Stimulated activated CD8-positive, alpha-beta memory T cell treated with anti-CD3 and anti-CD28 coated beads, Interleukin-12 subunit alpha, Interleukin-12 subunit beta, amount 100 ng/mL, for 24 hours (primary cell): ENCODE measurements around the gene DAB2.

Experiments used
- DNase-seq: peaks from one replicate; pipeline ENCODE4 v3.0.0-alpha.2; 2020; ENCODE audit errors: extremely low read depth

DAB2 gene

DNA sequence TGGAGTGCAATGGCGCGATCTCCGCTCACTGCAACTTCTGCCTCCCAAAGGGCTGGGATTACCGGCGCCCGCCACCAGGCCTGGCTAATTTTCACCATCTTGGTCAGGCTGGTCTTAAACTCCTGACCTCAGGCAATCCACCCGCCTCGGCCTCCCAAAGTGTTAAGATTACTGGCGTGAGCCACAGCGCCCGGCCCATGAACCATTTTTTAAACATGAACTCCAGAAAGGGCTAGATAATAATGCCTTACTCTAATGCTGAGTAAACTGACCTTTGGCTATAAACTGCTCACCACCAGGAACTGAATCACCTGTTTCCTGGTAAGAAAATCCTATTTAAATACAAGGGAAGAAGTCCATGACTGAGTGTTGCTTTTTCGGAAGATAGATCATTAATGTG is 23.2 kb upstream of the DAB2 start:
- DNase-seq = no peak

- no peak for DNase-seq
These were observed 22.3 kb upstream of the DAB2 start for GRCh38 chr5:39447059-39447458.

- no peak for DNase-seq
These were observed 21.5 kb upstream of the DAB2 start for GRCh38 chr5:39446231-39446630.

DNA sequence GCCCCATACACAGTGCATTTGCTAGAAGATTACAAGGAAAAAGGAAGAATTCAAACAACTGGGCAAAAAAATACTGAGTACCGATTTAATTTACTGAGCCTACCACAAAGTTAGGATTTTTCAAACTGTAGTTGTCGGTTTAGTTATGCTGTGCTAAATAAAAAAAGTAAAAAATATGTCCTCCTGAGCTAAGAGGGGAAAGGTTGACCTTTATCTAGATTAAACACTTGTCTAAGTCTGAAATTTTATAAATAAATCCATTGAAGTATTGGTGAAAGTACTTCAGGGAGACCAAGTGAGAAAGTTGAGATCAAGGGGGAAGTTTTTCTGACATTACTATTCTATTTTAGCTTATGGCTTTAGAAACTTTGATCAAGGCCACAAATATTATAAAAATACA is 19.1 kb upstream of the DAB2 start:
- DNase-seq = no peak

DNA sequence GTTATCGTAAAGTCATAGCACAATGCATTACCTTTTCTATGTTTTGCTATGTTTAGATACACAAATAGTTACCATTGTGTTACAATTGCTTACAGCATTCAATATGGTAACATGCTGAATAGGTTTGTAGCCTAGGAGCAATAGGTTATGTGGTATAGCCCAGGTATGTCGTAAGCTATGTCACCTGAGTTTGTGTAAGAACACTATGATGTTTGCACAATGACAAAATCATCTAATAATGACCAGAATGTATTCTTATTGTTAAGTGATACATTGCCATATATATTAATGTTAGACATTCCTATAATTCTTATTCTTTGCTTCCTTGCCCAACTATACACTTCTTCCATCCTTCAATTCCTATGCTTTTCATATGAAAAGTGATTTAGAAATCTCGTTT is 18.2 kb upstream of the DAB2 start:
- no peak for DNase-seq

DNA sequence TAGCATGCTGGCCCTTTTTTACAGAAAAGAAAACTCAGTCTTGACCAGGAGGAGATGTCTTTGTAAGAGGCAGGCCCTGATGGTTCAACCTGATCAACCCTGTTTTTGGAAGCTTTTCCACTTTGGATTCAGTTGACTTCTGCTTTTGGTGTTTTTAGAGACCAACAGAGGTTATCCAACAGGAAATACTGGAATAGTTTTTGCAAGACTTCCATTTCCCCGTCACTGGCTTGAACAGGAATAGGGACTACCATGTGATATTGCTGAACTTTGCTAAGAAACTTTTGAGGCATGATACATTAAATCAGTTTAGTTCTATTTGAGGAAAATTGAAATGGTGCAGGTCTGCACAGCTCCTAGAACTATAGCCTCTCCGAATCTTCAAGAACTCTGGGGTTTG is 17.1 kb upstream of the DAB2 start:
- DNase-seq = no peak

GRCh38 chr5:39440958-39441624 is 16.3 kb upstream of the DAB2 start:
- DNase-seq = no peak

DNA sequence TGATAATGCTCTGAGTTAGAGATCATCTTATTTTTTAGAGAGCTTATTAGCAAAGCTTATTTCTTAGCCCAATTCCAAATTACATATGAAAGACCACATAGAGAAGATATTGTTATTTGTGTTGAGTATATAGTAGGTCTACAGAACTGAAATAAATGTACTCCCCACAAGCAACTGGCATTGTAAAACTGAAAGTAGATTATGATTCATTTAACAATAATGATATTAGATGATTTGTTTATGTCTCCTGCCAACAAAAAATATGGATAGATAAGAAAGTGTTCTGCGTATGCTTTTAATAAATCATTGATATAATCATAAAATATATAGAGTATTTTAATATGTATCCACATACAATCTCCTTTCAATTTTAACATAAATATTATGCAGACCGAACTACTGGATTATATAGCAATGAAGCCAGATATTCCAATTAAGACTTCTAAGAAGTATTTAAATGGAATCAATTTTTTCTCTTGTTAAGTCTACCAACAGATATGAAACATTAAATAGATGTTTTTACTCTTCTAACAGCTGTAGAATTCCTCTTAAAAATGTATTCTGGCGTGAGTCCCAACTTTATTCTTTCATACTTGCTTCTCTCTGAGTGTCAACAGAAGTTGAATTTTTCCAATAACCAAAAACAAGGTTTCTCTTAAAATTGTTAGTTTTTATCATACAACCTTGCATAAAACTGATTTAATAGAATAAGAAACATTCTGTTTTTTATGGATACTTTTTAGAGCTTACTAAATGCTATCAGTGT is 15.6 kb upstream of the DAB2 start:
- no peak for DNase-seq

- DNase-seq = no peak
These were observed 14.9 kb upstream of the DAB2 start for GRCh38 chr5:39439582-39440162.

DNA sequence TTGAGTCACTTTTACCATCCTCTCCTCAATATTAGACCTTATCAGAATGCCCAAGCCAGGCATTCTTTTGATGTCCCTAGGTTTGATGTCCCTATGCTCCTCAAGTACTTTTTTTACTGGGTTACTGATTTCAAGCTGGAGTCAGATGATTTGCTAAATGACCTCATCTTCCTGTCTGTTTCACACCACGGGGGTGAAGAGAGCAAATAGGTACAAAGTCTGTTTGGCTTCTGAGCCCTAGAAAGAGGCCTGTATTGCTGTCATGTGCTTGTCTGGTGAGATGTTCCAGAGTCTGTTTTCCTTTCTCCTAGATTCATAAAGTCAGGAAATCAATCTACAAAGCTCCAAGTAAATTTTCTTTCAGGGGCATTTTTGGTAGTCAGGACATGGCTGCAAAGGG is 12.7 kb upstream of the DAB2 start:
- DNase-seq = no peak

DNA sequence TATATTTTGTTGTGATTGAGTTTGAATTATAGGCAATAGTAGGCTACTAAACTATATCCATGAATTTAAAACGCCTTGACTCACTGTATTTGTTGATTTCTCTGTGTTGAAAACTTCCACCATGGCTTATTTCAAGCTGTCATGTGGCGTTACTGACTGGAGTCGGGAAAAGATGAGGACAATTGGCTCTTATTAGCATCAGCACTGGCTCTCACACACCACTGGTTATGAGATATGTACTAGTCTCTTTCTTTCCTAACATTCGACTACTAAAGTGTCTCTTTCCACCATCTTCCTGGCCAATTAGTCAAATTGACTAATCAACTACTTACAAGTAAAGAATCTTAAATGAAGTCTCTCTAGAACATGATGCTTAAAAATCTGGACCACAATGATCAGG is 9.1 kb upstream of the DAB2 start:
- DNase-seq = no peak

DNA sequence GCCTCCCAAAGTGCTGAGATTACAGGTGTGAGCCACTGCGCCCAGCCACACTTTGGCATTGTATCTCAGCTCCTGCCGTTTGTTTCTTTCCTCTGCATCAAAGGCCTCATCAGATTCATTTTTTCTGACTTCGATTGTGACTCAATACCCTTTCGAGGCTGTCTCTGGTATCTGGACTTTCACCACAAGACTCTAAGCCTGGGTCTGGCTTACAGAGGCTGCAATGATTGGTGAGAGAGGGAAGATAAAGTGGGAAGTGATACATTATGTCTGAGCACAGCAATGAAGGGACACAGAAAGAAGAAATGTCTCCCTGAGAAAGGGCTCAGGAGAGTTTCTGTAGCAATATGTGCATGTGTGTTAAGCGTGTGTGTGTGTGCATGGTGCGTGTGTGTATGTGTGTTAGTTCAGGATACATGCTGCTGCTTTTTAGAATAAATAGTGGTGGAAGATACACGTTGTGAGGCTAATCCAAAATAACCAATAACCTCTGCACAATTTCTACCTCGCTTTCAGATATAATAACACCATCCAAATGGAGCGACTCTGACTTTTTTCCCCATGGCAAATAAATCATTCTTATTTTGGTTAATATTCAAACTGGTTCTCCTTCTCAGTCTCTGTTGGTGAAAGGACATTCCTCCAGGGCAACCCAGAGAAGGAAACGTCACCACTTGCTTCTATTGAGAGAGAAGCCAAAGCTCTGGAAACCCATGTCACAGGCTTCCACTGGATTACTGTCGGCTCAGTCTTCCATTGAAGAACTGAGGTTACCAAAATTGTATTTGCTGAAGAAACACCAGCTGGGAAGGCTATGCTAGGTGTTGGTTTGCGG is 8.1 kb upstream of the DAB2 start:
- no peak for DNase-seq

DNA sequence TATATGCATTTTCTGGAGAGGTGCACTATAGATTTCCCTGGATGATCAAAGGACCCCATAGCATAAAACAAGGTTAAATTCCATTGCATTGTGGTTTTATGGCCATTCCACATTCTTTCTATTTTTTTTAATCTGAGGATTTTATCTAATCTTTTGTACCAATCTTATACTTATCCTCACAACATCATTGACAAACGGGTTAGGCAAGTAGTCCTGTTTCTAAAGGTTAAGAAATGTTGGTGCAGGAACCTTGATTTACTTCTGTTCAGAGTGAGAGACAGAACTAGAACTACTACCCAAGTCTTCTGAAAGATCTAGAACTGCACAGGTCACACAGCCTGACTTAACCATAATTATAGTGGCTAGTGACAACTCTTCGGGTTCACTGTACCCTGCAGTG is 5.7 kb upstream of the DAB2 start:
- DNase-seq = no peak

GRCh38 chr5:39428640-39429039 is 3.9 kb upstream of the DAB2 start:
- DNase-seq = no peak

DNA sequence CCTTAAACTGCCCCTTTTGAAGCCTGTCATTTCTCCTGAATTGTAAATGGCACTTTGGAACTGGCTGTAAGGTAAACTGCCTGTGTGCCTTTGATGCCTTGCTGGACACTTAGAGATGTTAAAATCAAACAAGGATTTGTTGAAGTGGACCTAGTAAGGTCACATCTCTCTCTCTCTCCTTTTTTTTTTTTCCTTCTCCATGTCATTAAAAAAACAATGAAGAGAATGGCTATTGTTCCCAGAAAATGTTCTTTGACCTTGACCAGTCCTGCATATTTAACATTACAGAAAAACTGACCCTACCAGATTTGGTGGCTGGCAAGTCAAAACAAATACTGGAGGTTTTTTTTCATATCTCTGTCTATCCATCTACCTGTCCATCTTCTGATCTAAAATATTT is 2.9 kb upstream of the DAB2 start:
- DNase-seq = no peak

- DNase-seq = no peak
These were observed 2.4 kb upstream of the DAB2 start for GRCh38 chr5:39427229-39427628.

GRCh38 chr5:39426746-39427105 is 1.9 kb upstream of the DAB2 start:
- no peak for DNase-seq

- no peak for DNase-seq
These were observed 1.4 kb upstream of the DAB2 start for GRCh38 chr5:39426051-39426745.

- no peak for DNase-seq
These were observed 1.4 kb downstream of the DAB2 start for GRCh38 chr5:39423331-39423751.

GRCh38 chr5:39422728-39423285 is 2.0 kb downstream of the DAB2 start:
- no peak for DNase-seq

DNA sequence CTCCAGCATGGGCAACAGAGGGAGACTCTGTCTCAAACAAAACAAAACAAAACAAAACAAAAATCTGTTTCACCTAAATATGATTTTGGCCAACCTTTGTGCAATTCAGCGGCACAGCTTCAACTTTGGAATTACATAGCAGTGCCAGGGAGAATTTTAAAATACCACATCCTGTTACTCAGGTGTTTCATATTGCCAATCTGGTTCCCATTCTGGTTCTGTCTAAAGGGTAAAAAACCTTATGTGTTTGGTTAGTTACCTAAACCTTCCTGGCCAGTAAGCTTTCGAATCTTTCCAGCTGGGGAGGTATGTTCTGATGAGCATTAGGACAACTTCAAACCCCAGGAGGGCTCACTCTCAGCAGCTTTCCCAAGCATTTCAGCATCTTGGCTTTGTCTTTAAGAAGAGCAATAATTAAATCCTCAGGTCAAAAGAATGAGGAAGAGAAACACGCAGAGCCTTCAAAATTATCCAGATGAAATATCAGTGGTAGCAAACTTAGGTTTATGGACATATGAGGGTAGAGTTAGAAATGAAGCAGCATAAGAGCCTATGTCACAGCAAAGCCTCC is 2.7 kb downstream of the DAB2 start:
- DNase-seq = no peak
